Measurements from ENCODE around the gene WHRN. TPM values are rescaled to one million over a fixed set of nuclear protein-coding genes. Genes with fewer than 3 reads are reported as not detected.

The WHRN gene
- total RNA-seq, 1 experiment from 2014 or later, result 1.4 TPM

- DNase-seq (ENCODE audit: low read depth), result no peak
Observed at GRCh38 chr9:114367772-114368569, 137.3 kb downstream of the WHRN start.

GRCh38 chr9:114367366-114367765 lies 137.9 kb downstream of the WHRN start:
- DNase-seq (ENCODE audit: low read depth), result no peak

- peak; percentile 90 for DNase-seq (ENCODE audit: low read depth)
Observed at GRCh38 chr9:114366334-114367128, 138.7 kb downstream of the WHRN start.

GRCh38 chr9:114365194-114365593 lies 140.1 kb downstream of the WHRN start:
- no peak for DNase-seq (ENCODE audit: low read depth)

GRCh38 chr9:114364134-114365041 lies 140.9 kb downstream of the WHRN start:
- DNase-seq (ENCODE audit: low read depth), result peak; percentile 88

- DNase-seq (ENCODE audit: low read depth), result no peak
Observed at GRCh38 chr9:114363424-114363823, 141.8 kb downstream of the WHRN start.

- DNase-seq (ENCODE audit: low read depth), result no peak
Observed at GRCh38 chr9:114362394-114362793, 142.9 kb downstream of the WHRN start.

GRCh38 chr9:114361542-114361941 lies 143.7 kb downstream of the WHRN start:
- DNase-seq (ENCODE audit: low read depth), result no peak

- DNase-seq (ENCODE audit: low read depth), result no peak
Observed at GRCh38 chr9:114359801-114360200, 145.5 kb downstream of the WHRN start.

- DNase-seq (ENCODE audit: low read depth), result no peak
Observed at GRCh38 chr9:114357911-114358328, 147.4 kb downstream of the WHRN start.

GRCh38 chr9:114357360-114357759 lies 147.9 kb downstream of the WHRN start:
- DNase-seq (ENCODE audit: low read depth), result no peak

GRCh38 chr9:114356792-114357191 lies 148.5 kb downstream of the WHRN start:
- DNase-seq (ENCODE audit: low read depth), result no peak

- no peak for DNase-seq (ENCODE audit: low read depth)
Observed at GRCh38 chr9:114355821-114356220, 149.5 kb downstream of the WHRN start.

Other genes starting within 250 kb of the WHRN start
- gene ORM1, start 182.4 kb downstream of the WHRN start, total RNA-seq (2014; rRNA removed), result not detected in 2 replicates
- gene ORM2, start 175.6 kb downstream of the WHRN start, total RNA-seq (2014; rRNA removed), result not detected in 2 replicates
- gene AKNA, start 117.5 kb downstream of the WHRN start, total RNA-seq (2014; rRNA removed), result 3.3 and 3.7 TPM in 2 replicates
- 117 and 126 TPM in 2 replicates for gene ATP6V1G1, start 82.3 kb upstream of the WHRN start, total RNA-seq (2014; rRNA removed)
- 2.1 and 3.4 TPM in 2 replicates for gene TMEM268, start 105.8 kb upstream of the WHRN start, total RNA-seq (2014; rRNA removed)
- not detected in 2 replicates for gene TEX53, start 152.3 kb upstream of the WHRN start, total RNA-seq (2014; rRNA removed)
- gene TEX48, start 176.7 kb upstream of the WHRN start, total RNA-seq (2014; rRNA removed), result not detected in 2 replicates